ENCODE results near the gene RGSL1. TPM values are rescaled to one million over a fixed set of nuclear protein-coding genes. Genes with fewer than 3 reads are reported as not detected.
A peak's percentile ranks its signal among the peaks of the same experiment; 100 is the strongest.

RGSL1 gene
- total and polyA plus RNA-seq, 7 experiments from 2014 or later = not detected

GRCh38 chr1:182595641-182596240 is 145.8 kb downstream of the RGSL1 start:
- Histone ChIP-seq H3K27me3 (ENCODE audit: control insufficient read depth in 2 of 2, insufficient read depth in 2 of 2, low read length in 2 of 2) (no peaks in the 10 kb centered on the region), H3K27ac (ENCODE audit: low read depth, low read length) (no peak overlapping the region), H3K9me3 (ENCODE audit: control insufficient read depth in 2 of 3, low read length in 3 of 3) (no peaks in the 10 kb centered on the region), H3K36me3 (ENCODE audit: control insufficient read depth in 2 of 3, insufficient read depth in 3 of 3, low read length in 3 of 3) (no peaks in the 10 kb centered on the region), H3K4me3 (ENCODE audit: low read length) (no peak overlapping the region), H3K4me1 (ENCODE audit: control insufficient read depth in 2 of 2, insufficient read depth in 2 of 2, low read length in 2 of 2) (no peaks in the 10 kb centered on the region)
- peaks cover 0 to 11% (median 0%) of the 10 kb centered on the region in 7 donors for H3K4me1 Mint-ChIP-seq
- peaks cover 0 to 18% (median 0%) of the 10 kb centered on the region in 5 donors for H3K27me3 Mint-ChIP-seq
- H3K27ac Mint-ChIP-seq = no peak overlapping the region
- ATAC-seq = peak; percentile 88
- H3K9me3 Mint-ChIP-seq = peaks cover 0 to 2% (median 0%) of the 10 kb centered on the region in 11 donors
- DNase-seq = peak in 8 of 9 donors; percentile 27 to 65 (median 45)
- intact Hi-C loops (cut with micrococcal nuclease) = loop anchor here (1.0 to 2.0 kb wide), 2 partner anchors 189 to 511 kb away; no protein-coding TSS in a partner anchor
- ChIA-PET POLR2A (interaction anchor here (0.7 to 3.0 kb wide), 4 partner anchors 7 to 566 kb away, joined by 3 to 7 read pairs (median 4); partner anchors contain the start of gene NPL), CTCF (interaction anchor here (0.6 to 18.0 kb wide), 4 partner anchors 11 to 508 kb away, joined by 3 to 403 read pairs (median 14); partner anchors contain the start of gene NPL)
- no peak overlapping the region for H3K4me3 Mint-ChIP-seq
- H3K36me3 Mint-ChIP-seq = peaks cover 0 to 10% (median 0%) of the 10 kb centered on the region in 5 donors

- H3K4me3 ChIP-seq (ENCODE audit: low read length) = no peak overlapping the region
- H3K36me3 ChIP-seq (ENCODE audit: control insufficient read depth in 2 of 3, insufficient read depth in 3 of 3, low read length in 3 of 3) = no peaks in the 10 kb centered on the region
- peak overlapping the region in 1 of 9 donors; percentile 4 for H3K27ac Mint-ChIP-seq
- no peak for ATAC-seq
- H3K4me3 Mint-ChIP-seq = no peak overlapping the region
- ChIA-PET POLR2A (interaction anchor here (1.1 to 3.0 kb wide), 3 partner anchors 9 to 187 kb away, joined by 3 to 7 read pairs (median 4); no protein-coding TSS in a partner anchor), CTCF (interaction anchor here (1.6 to 18.0 kb wide), 3 partner anchors 10 to 510 kb away, joined by 3 to 403 read pairs (median 26); partner anchors contain the start of gene NPL)
- DNase-seq = no peak
- peaks cover 0 to under 1% (median 0%) of the 10 kb centered on the region in 11 donors for H3K9me3 Mint-ChIP-seq
- H3K4me1 ChIP-seq (ENCODE audit: control insufficient read depth in 2 of 2, insufficient read depth in 2 of 2, low read length in 2 of 2) = peaks cover 0 to 4% of the 10 kb centered on the region in 2 donors
- H3K27me3 Mint-ChIP-seq = peaks cover 0 to 16% (median 0%) of the 10 kb centered on the region in 5 donors
- H3K27ac ChIP-seq (ENCODE audit: low read depth, low read length) = no peak overlapping the region
- no peaks in the 10 kb centered on the region for H3K9me3 ChIP-seq (ENCODE audit: control insufficient read depth in 2 of 3, low read length in 3 of 3)
- no peaks in the 10 kb centered on the region for H3K27me3 ChIP-seq (ENCODE audit: control insufficient read depth in 2 of 2, insufficient read depth in 2 of 2, low read length in 2 of 2)
- peaks cover 0 to 11% (median 0%) of the 10 kb centered on the region in 7 donors for H3K4me1 Mint-ChIP-seq
- H3K36me3 Mint-ChIP-seq = peaks cover 0 to 10% (median 0%) of the 10 kb centered on the region in 5 donors
- intact Hi-C loops (cut with micrococcal nuclease) = no loop called here
These were observed 147.0 kb downstream of the RGSL1 start for GRCh38 chr1:182596934-182597333.

- Histone ChIP-seq H3K4me1 (ENCODE audit: control insufficient read depth in 2 of 2, insufficient read depth in 2 of 2, low read length in 2 of 2) (peaks cover 0 to 11% of the 10 kb centered on the region in 2 donors), H3K36me3 (ENCODE audit: control insufficient read depth in 2 of 3, insufficient read depth in 3 of 3, low read length in 3 of 3) (no peaks in the 10 kb centered on the region), H3K4me3 (ENCODE audit: low read length) (no peak overlapping the region), H3K9me3 (ENCODE audit: control insufficient read depth in 2 of 3, low read length in 3 of 3) (no peaks in the 10 kb centered on the region), H3K27me3 (ENCODE audit: control insufficient read depth in 2 of 2, insufficient read depth in 2 of 2, low read length in 2 of 2) (no peaks in the 10 kb centered on the region), H3K27ac (ENCODE audit: low read depth, low read length) (no peak overlapping the region)
- Mint-ChIP-seq H3K27me3 (peaks cover 0 to 14% (median 0%) of the 10 kb centered on the region in 5 donors), H3K4me1 (peaks cover 0 to 11% (median 4%) of the 10 kb centered on the region in 7 donors), H3K4me3 (no peak overlapping the region), H3K27ac (no peak overlapping the region), H3K36me3 (peaks cover 0 to 13% (median 0%) of the 10 kb centered on the region in 5 donors), H3K9me3 (no peaks in the 10 kb centered on the region)
- ATAC-seq = no peak
- CTCF ChIA-PET = interaction anchor here (0.5 to 18.0 kb wide), 5 partner anchors 10 to 513 kb away, joined by 3 to 403 read pairs (median 25); partner anchors contain the start of genes NPL and RNASEL
- intact Hi-C loops (cut with micrococcal nuclease) = no loop called here
- POLR2A ChIA-PET = interaction anchor here (1.3 to 3.4 kb wide), 3 partner anchors 184 to 189 kb away, joined by 3 to 11 read pairs (median 4); no protein-coding TSS in a partner anchor
- DNase-seq = no peak
These were observed 148.3 kb downstream of the RGSL1 start for GRCh38 chr1:182598296-182598695.

- Mint-ChIP-seq H3K4me1 (peaks cover 0 to 15% (median 12%) of the 10 kb centered on the region in 7 donors), H3K27me3 (peaks cover 0 to 5% (median 0%) of the 10 kb centered on the region in 5 donors), H3K36me3 (peaks cover 0 to 13% (median 0%) of the 10 kb centered on the region in 5 donors), H3K9me3 (no peaks in the 10 kb centered on the region), H3K27ac (no peak overlapping the region), H3K4me3 (no peak overlapping the region)
- Histone ChIP-seq H3K27ac (ENCODE audit: low read depth, low read length) (no peak overlapping the region), H3K36me3 (ENCODE audit: control insufficient read depth in 2 of 3, insufficient read depth in 3 of 3, low read length in 3 of 3) (no peaks in the 10 kb centered on the region), H3K4me1 (ENCODE audit: control insufficient read depth in 2 of 2, insufficient read depth in 2 of 2, low read length in 2 of 2) (peaks cover 6 to 19% of the 10 kb centered on the region in 2 donors), H3K4me3 (ENCODE audit: low read length) (no peak overlapping the region), H3K9me3 (ENCODE audit: control insufficient read depth in 2 of 3, low read length in 3 of 3) (no peaks in the 10 kb centered on the region), H3K27me3 (ENCODE audit: control insufficient read depth in 2 of 2, insufficient read depth in 2 of 2, low read length in 2 of 2) (no peaks in the 10 kb centered on the region)
- no peak for ATAC-seq
- intact Hi-C loops (cut with micrococcal nuclease) = no loop called here
- no peak for DNase-seq
- ChIA-PET CTCF (interaction anchor here (0.5 to 18.0 kb wide), 6 partner anchors 11 to 515 kb away, joined by 3 to 403 read pairs (median 16); partner anchors contain the start of genes NPL and RNASEL), POLR2A (interaction anchor here (1.3 to 3.4 kb wide), 3 partner anchors 183 to 188 kb away, joined by 3 to 11 read pairs (median 4); no protein-coding TSS in a partner anchor)
These were observed 149.4 kb downstream of the RGSL1 start for GRCh38 chr1:182599339-182599738.

- Histone ChIP-seq H3K27me3 (ENCODE audit: control insufficient read depth in 2 of 2, insufficient read depth in 2 of 2, low read length in 2 of 2) (no peaks in the 10 kb centered on the region), H3K4me3 (ENCODE audit: low read length) (no peak overlapping the region), H3K9me3 (ENCODE audit: control insufficient read depth in 2 of 3, low read length in 3 of 3) (no peaks in the 10 kb centered on the region), H3K4me1 (ENCODE audit: control insufficient read depth in 2 of 2, insufficient read depth in 2 of 2, low read length in 2 of 2) (peaks cover 13 to 26% of the 10 kb centered on the region in 2 donors), H3K36me3 (ENCODE audit: control insufficient read depth in 2 of 3, insufficient read depth in 3 of 3, low read length in 3 of 3) (no peaks in the 10 kb centered on the region), H3K27ac (ENCODE audit: low read depth, low read length) (no peak overlapping the region)
- intact Hi-C loops (cut with micrococcal nuclease) = loop anchor here (5.0 to 10.0 kb wide), 9 partner anchors 77 to 1495 kb away; partner anchors contain the start of genes GLUL (in 2 of the 2) and SMG7 (in 1 of the 2)
- peaks cover 0 to 13% (median 0%) of the 10 kb centered on the region in 5 donors for H3K36me3 Mint-ChIP-seq
- H3K27ac Mint-ChIP-seq = peak overlapping the region in 1 of 9 donors; percentile 32
- ATAC-seq (no peak), DNase-seq (no peak)
- CTCF ChIA-PET = interaction anchor here (0.9 to 18.0 kb wide), 6 partner anchors 12 to 515 kb away, joined by 3 to 403 read pairs (median 16); partner anchors contain the start of genes NPL and RNASEL
- no peaks in the 10 kb centered on the region for H3K9me3 Mint-ChIP-seq
- no peak overlapping the region for H3K4me3 Mint-ChIP-seq
- POLR2A ChIA-PET = interaction anchor here (1.0 to 3.4 kb wide), 3 partner anchors 12 to 210 kb away, joined by 3 to 11 read pairs (median 4); partner anchors contain the start of gene RNASEL
- peaks cover 0 to 20% (median 15%) of the 10 kb centered on the region in 7 donors for H3K4me1 Mint-ChIP-seq
- peaks cover 0 to 3% (median 0%) of the 10 kb centered on the region in 5 donors for H3K27me3 Mint-ChIP-seq
These were observed 150.2 kb downstream of the RGSL1 start for GRCh38 chr1:182600036-182600713.

All from naive thymus-derived CD4-positive, alpha-beta T cell (primary cell).